Endothelial cell of umbilical vein (primary cell): ENCODE measurements around the gene IQCH. TPM values are rescaled to one million over a fixed set of nuclear protein-coding genes. Genes with fewer than 3 reads are reported as not detected.

Source experiments
- BruUV-seq: library from RNA; stranded (reverse); fragments of 400-500 nt; replicated peaks from 2 replicates; lab custom pipeline; 2021; lab: Mats Ljungman, UMichigan
- CTCF ChIA-PET: fragments of 300-600, 350-600 bp; sonication (Branson Sonifier 250); formaldehyde crosslinking; loops from one replicate; lab custom pipeline; 2021; ENCODE audit warnings: antibody characterized with exemption, inconsistent platforms; lab: Charles Lee
- POLR2A ChIA-PET: fragments of 300-600, 350-600 bp; sonication (Branson Sonifier 250); formaldehyde crosslinking; loops from one replicate; lab custom pipeline; 2021; ENCODE audit warnings: antibody characterized with exemption, inconsistent platforms; lab: Charles Lee
- DNase-seq: peaks from one replicate; pipeline ENCODE4 v3.0.0-alpha.2; 2011; ENCODE audit warnings: low read depth, low spot score
- FAIRE-seq: peaks from 2 replicates; lab custom pipeline; 2011; peaks lifted over from hg19 to GRCh38; lab: Jason Lieb, UNC
- H2AFZ ChIP-seq: 2 replicates; pipeline ENCODE4 v1.6.0; 2012; ENCODE audit warnings: low read depth, low read length, control low read depth, inconsistent platforms
- H3K27ac ChIP-seq: 2 replicates; pipeline ENCODE4 v1.5.1; 2011; ENCODE audit warnings: low read depth, mild to moderate bottlenecking, control low read depth, low read length, moderate library complexity; ENCODE audit not compliant: insufficient read depth
- H3K27me3 ChIP-seq, 2 experiments: 2 replicates each; pipeline versions ENCODE4 v1.6.0 to v1.6.1; 2011; ENCODE audit warnings: low read length in 2 of 2, mixed read lengths in 1 of 2; ENCODE audit not compliant: control insufficient read depth in 2 of 2, insufficient read depth in 2 of 2
- H3K36me3 ChIP-seq, 2 experiments: 2 replicates in 1 of 2; 3 replicates in 1 of 2; pipeline ENCODE4 v1.5.1; 2011; ENCODE audit warnings: low read length in 2 of 2, mild to moderate bottlenecking in 1 of 2, moderate library complexity in 1 of 2; ENCODE audit not compliant: control insufficient read depth in 2 of 2, insufficient read depth in 2 of 2; ENCODE audit errors: extremely low read depth in 1 of 2
- H3K4me1 ChIP-seq: 3 replicates; pipeline ENCODE4 v1.5.1; 2011; ENCODE audit warnings: mild to moderate bottlenecking, low read length; ENCODE audit not compliant: control insufficient read depth, insufficient read depth; ENCODE audit errors: extremely low read depth
- H3K4me2 ChIP-seq: 2 replicates; pipeline ENCODE4 v1.6.1; 2011; ENCODE audit warnings: low read length, control low read depth, mixed read lengths; ENCODE audit not compliant: insufficient read depth
- H3K4me3 ChIP-seq, 3 experiments: fragments of 200-600 bp in 1 of 3; sonication (generic), shearing (Covaris generic) in 1 of 3; replicated peaks in 1 of 3; 2 replicates each; pipeline ENCODE4 v1.5.1; 2011 to 2016; ENCODE audit warnings: control low read depth in 3 of 3, low read length in 3 of 3, mild to moderate bottlenecking in 2 of 3, inconsistent platforms in 1 of 3, low read depth in 1 of 3, moderate library complexity in 1 of 3; ENCODE audit not compliant: insufficient read depth in 1 of 3
- H3K79me2 ChIP-seq: 2 replicates; pipeline ENCODE4 v1.6.0; 2012; ENCODE audit warnings: low read length, inconsistent platforms; ENCODE audit not compliant: control insufficient read depth, insufficient read depth
- H3K9ac ChIP-seq: replicated peaks from 2 replicates; pipeline ENCODE3; 2011; ENCODE audit warnings: low read length, control low read depth; ENCODE audit not compliant: insufficient read depth; ENCODE audit errors: extremely low read depth
- H3K9me1 ChIP-seq: replicated peaks from 3 replicates; pipeline ENCODE4 v1.6.0; 2011; ENCODE audit warnings: mild to moderate bottlenecking, low read length; ENCODE audit not compliant: control insufficient read depth, insufficient read depth; ENCODE audit errors: extremely low read depth
- H3K9me3 ChIP-seq: replicated peaks from 2 replicates; pipeline ENCODE4 v1.5.1; 2012; ENCODE audit warnings: low read length, inconsistent platforms; ENCODE audit not compliant: control insufficient read depth, insufficient read depth
- H4K20me1 ChIP-seq: replicated peaks from 2 replicates; pipeline ENCODE3; 2011; ENCODE audit warnings: mild to moderate bottlenecking, low read length; ENCODE audit not compliant: control insufficient read depth, insufficient read depth; ENCODE audit errors: extremely low read depth
- EZH2 ChIP-seq: IDR thresholded peaks from 2 replicates; pipeline ENCODE4 v1.6.1; 2012; ENCODE audit warnings: borderline replicate concordance, low read depth, mild to moderate bottlenecking, moderate library complexity, low read length, inconsistent platforms; ENCODE audit not compliant: severe bottlenecking
- FOS ChIP-seq: IDR thresholded peaks from 2 replicates; pipeline ENCODE4 v1.6.1; 2011; ENCODE audit warnings: mild to moderate bottlenecking, low read length, moderate library complexity, borderline replicate concordance; ENCODE audit not compliant: insufficient read depth
- GATA2 ChIP-seq: IDR thresholded peaks from 2 replicates; pipeline ENCODE4 v1.7.0; 2011; ENCODE audit warnings: low read depth, mild to moderate bottlenecking, moderate library complexity, mixed read lengths, low read length; ENCODE audit not compliant: insufficient read length, insufficient read depth
- JUN ChIP-seq: IDR thresholded peaks from 2 replicates; pipeline ENCODE4 v1.6.1; 2011; ENCODE audit warnings: borderline replicate concordance, low read depth; ENCODE audit not compliant: insufficient read length, insufficient read depth
- MYC ChIP-seq: IDR thresholded peaks from one replicate; pipeline ENCODE4 v1.6.1; 2011; ENCODE audit warnings: mild to moderate bottlenecking, low read depth, low read length
- POLR2A ChIP-seq: IDR thresholded peaks from 2 replicates; pipeline ENCODE4 v1.6.1; 2012; ENCODE audit warnings: low read depth, mild to moderate bottlenecking, control low read depth, low read length
- POLR2AphosphoS5 ChIP-seq: IDR thresholded peaks from 2 replicates; pipeline ENCODE4 v1.6.1; 2012; ENCODE audit warnings: low read depth, mild to moderate bottlenecking, control low read depth, low read length, moderate library complexity; ENCODE audit not compliant: insufficient read depth
- dilution Hi-C: fragments of 300-500 bp; cut with MboI; formaldehyde crosslinking; loops from one replicate; pipeline ENCODE4 v1.15.0; 2019; ENCODE audit warnings: low sequenced_read_pairs; ENCODE audit not compliant: extremely low pct_ligation_motif_present
- intact Hi-C: fragments of 100-400 bp; cut with micrococcal nuclease; formaldehyde crosslinking; loops from one replicate; pipeline ENCODE4 v1.10.0; 2022
- polyA plus RNA-seq, 4 experiments: library from polyadenylated mRNA; depleted of rRNA in 3 of 4; stranded (reverse) in 3 of 4; unstranded in 1 of 4; fragments of >200 nt; gene quantifications; 2 replicates each; pipeline versions ENCODE4 v1.2.1 to v1.2.3, GENCODE V29; 2011 to 2012; ENCODE audit warnings: missing spikeins in 1 of 4
- total RNA-seq: library from RNA; stranded (reverse); gene quantifications from 2 replicates; pipeline ENCODE4 v1.2.3, GENCODE V29; 2021
- TF ChIP-seq, protein P1 (sequence below), 2 donors: IDR thresholded peaks; 1 replicate in 1 of 2; 2 replicates in 1 of 2; pipeline ENCODE4 v1.5.1; 2011; ENCODE audit warnings: low read length in 2 of 2, mild to moderate bottlenecking in 2 of 2, moderate library complexity in 2 of 2, control low read depth in 1 of 2, inconsistent platforms in 1 of 2, low read depth in 1 of 2; ENCODE audit not compliant: insufficient read depth in 1 of 2; ENCODE audit errors: extremely low read depth in 1 of 2
- TF ChIP-seq, protein P2 (sequence below): IDR thresholded peaks from 2 replicates; pipeline ENCODE4 v1.6.1; 2011; ENCODE audit not compliant: insufficient read depth, insufficient read length

The IQCH gene
- total and polyA plus RNA-seq, 2 donors (not counting 3 experiments of a cell fraction or from before 2014, with no cell fraction given) = 0.29 to 0.51 TPM

DNA sequence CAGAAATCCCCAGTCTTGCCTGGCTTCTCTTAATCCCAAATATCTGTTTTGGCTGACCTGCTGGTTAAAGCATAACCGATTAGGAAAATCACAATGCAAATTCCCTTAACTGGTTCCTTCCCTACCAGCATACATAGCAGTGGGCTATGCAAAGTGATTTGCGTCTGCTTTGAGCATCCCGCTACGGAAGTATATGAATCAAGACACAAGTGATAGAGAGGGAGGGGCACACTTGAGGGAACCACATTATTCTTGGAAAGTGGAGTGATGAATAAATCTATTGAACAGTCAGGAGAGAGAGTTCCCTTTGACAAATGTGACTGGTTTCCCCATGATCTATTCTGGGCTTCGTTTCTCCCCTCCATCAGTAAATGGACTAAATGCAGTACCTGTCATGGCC is 146.8 kb downstream of the IQCH start:
- FAIRE-seq = no peak
- no peaks in the 10 kb centered on the region for H3K79me2 ChIP-seq
- POLR2A ChIA-PET = no interaction called here

More for the DNA sequence above, 146.8 kb downstream of the IQCH start:
- intact Hi-C loops (no loop called here), dilution Hi-C loops (no loop called here)
- no peak for TF ChIP-seq FOS
- no peak for TF ChIP-seq POLR2AphosphoS5
- no peak for TF ChIP-seq JUN
- no peak for TF ChIP-seq MYC
- TF ChIP-seq, protein P1, sequence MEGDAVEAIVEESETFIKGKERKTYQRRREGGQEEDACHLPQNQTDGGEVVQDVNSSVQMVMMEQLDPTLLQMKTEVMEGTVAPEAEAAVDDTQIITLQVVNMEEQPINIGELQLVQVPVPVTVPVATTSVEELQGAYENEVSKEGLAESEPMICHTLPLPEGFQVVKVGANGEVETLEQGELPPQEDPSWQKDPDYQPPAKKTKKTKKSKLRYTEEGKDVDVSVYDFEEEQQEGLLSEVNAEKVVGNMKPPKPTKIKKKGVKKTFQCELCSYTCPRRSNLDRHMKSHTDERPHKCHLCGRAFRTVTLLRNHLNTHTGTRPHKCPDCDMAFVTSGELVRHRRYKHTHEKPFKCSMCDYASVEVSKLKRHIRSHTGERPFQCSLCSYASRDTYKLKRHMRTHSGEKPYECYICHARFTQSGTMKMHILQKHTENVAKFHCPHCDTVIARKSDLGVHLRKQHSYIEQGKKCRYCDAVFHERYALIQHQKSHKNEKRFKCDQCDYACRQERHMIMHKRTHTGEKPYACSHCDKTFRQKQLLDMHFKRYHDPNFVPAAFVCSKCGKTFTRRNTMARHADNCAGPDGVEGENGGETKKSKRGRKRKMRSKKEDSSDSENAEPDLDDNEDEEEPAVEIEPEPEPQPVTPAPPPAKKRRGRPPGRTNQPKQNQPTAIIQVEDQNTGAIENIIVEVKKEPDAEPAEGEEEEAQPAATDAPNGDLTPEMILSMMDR (IDR thresholded peaks at IDR 0.05; ENCODE audit: extremely low read depth in 1 of 2, insufficient read depth in 1 of 2, low read depth in 1 of 2, low read length in 2 of 2) = no peak
- TF ChIP-seq GATA2 = no peak
- TF ChIP-seq, protein P2, sequence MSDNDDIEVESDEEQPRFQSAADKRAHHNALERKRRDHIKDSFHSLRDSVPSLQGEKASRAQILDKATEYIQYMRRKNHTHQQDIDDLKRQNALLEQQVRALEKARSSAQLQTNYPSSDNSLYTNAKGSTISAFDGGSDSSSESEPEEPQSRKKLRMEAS = no peak
- TF ChIP-seq POLR2A = no peak
- no peak for TF ChIP-seq EZH2
- DNase-seq = no peak
- no peaks in the 10 kb centered on the region for H3K36me3 ChIP-seq
- H3K4me1 ChIP-seq = no peaks in the 10 kb centered on the region
- H3K27me3 ChIP-seq = peaks cover 0 to 5% of the 10 kb centered on the region in 2 experiments
- H3K9me3 ChIP-seq = no peaks in the 10 kb centered on the region
- H3K9me1 ChIP-seq = no peaks in the 10 kb centered on the region
- no peak overlapping the region for H3K27ac ChIP-seq
- no peaks in the 10 kb centered on the region for H4K20me1 ChIP-seq
- CTCF ChIA-PET = interaction anchor here (1.7 kb wide), 1 partner anchor 436 kb away, joined by 3 read pairs; no protein-coding TSS in a partner anchor
- no peak overlapping the region for H3K4me3 ChIP-seq
- no peak overlapping the region for H2AFZ ChIP-seq
- H3K4me2 ChIP-seq = no peak overlapping the region
- no TSS peak for BruUV-seq
- no peak overlapping the region for H3K9ac ChIP-seq
